ENCODE data around the gene KIF11. TPM values are rescaled to one million over a fixed set of nuclear protein-coding genes. Genes with fewer than 3 reads are reported as not detected.
"Not testable (repeated sequence)": the region's sequence is repeated elsewhere in the genome, so short reads cannot be mapped to it uniquely, and the experiment has no call there.

KIF11 gene
- polyA plus RNA-seq (ENCODE audit: insufficient read length), result 48.9 TPM
- long read RNA-seq, donor 1, full-length matches to known transcripts, result 3 of 25 reads
- long read RNA-seq, donor 1, partial matches to known transcripts, result 22 of 25 reads
- long read RNA-seq, donor 1, other reads (novel, unspliced or antisense), result 0 of 25 reads
- long read RNA-seq, donor 2, full-length matches to known transcripts, result 2 of 2 reads
- long read RNA-seq, donor 2, partial matches to known transcripts, result 0 of 2 reads
- long read RNA-seq, donor 2, other reads (novel, unspliced or antisense), result 0 of 2 reads
- long read RNA-seq, donor 3, full-length matches to known transcripts, result 1 of 1 reads
- long read RNA-seq, donor 3, partial matches to known transcripts, result 0 of 1 reads
- long read RNA-seq, donor 3, other reads (novel, unspliced or antisense), result 0 of 1 reads
- long read RNA-seq, donor 4, result 0 reads
- long read RNA-seq, donor 5, full-length matches to known transcripts, result 5 of 5 reads
- long read RNA-seq, donor 5, partial matches to known transcripts, result 0 of 5 reads
- long read RNA-seq, donor 5, other reads (novel, unspliced or antisense), result 0 of 5 reads
- long read RNA-seq, donor 6, full-length matches to known transcripts, result 7 of 7 reads
- long read RNA-seq, donor 6, partial matches to known transcripts, result 0 of 7 reads
- long read RNA-seq, donor 6, other reads (novel, unspliced or antisense), result 0 of 7 reads
- long read RNA-seq, donor 7, full-length matches to known transcripts, result 2 of 2 reads
- long read RNA-seq, donor 7, partial matches to known transcripts, result 0 of 2 reads
- long read RNA-seq, donor 7, other reads (novel, unspliced or antisense), result 0 of 2 reads
- long read RNA-seq, donor 8, full-length matches to known transcripts, result 2 of 2 reads
- long read RNA-seq, donor 8, partial matches to known transcripts, result 0 of 2 reads
- long read RNA-seq, donor 8, other reads (novel, unspliced or antisense), result 0 of 2 reads

- DNase-seq, result peak; percentile 98
These were observed at the start of gene KIF11 for GRCh38 chr10:92592761-92593618. TSS of gene KIF11 (plus strand) at chr10:92593130. CDS start at chr10:92593376, 246 bp downstream.

- no peak for DNase-seq
These were observed 48.6 kb upstream of the KIF11 start for GRCh38 chr10:92544296-92544695.

- DNase-seq, result no peak
These were observed 47.4 kb upstream of the KIF11 start for GRCh38 chr10:92545556-92545955.

- no peak for DNase-seq
These were observed 45.3 kb upstream of the KIF11 start for GRCh38 chr10:92547676-92548075.

- DNase-seq, result no peak
These were observed 42.0 kb upstream of the KIF11 start for GRCh38 chr10:92550924-92551323.

GRCh38 chr10:92552310-92552709, 40.6 kb upstream of the KIF11 start:
- DNase-seq, result no peak

GRCh38 chr10:92553959-92554358, 39.0 kb upstream of the KIF11 start:
- DNase-seq, result no peak

- no peak for DNase-seq
These were observed 33.9 kb upstream of the KIF11 start for GRCh38 chr10:92559046-92559445.

- no peak for DNase-seq
These were observed 30.5 kb upstream of the KIF11 start for GRCh38 chr10:92562424-92562823.

- DNase-seq, result no peak
These were observed 24.9 kb upstream of the KIF11 start for GRCh38 chr10:92567952-92568600.

- no peak for DNase-seq
These were observed 23.9 kb upstream of the KIF11 start for GRCh38 chr10:92569071-92569470.

- DNase-seq, result not testable (repeated sequence)
These were observed 23.3 kb upstream of the KIF11 start for GRCh38 chr10:92569663-92570062.

GRCh38 chr10:92571649-92572048, 21.3 kb upstream of the KIF11 start:
- no peak for DNase-seq

GRCh38 chr10:92572362-92573090, 20.4 kb upstream of the KIF11 start:
- peak; percentile 7 for DNase-seq

GRCh38 chr10:92573091-92573797, 19.7 kb upstream of the KIF11 start:
- DNase-seq, result peak; percentile 27

- DNase-seq, result peak; percentile 84
These were observed 19.0 kb upstream of the KIF11 start, which contains the start of gene IDE for GRCh38 chr10:92573798-92574547. TSS of gene IDE (minus strand) at chr10:92574093. CDS start at chr10:92574019, 74 bp downstream.

- no peak for DNase-seq
These were observed 18.2 kb upstream of the KIF11 start for GRCh38 chr10:92574548-92575261.

- no peak for DNase-seq
These were observed 17.0 kb upstream of the KIF11 start for GRCh38 chr10:92575961-92576360.

Measured in left kidney (tissue), 8 donors.